Right lobe of liver (tissue), 4 donors: ENCODE measurements around the gene TRIM31.

ENCODE experiments used
- POLR2A ChIP-seq: fragments of 450-650 bp; IDR thresholded peaks from one replicate; pipeline ENCODE4 v1.6.1; 2017; ENCODE audit warnings: antibody characterized with exemption, mild to moderate bottlenecking
- TF ChIP-seq, protein P1 (sequence below), 4 donors: fragments of 200-600 bp in 3 of 4; fragments of 450-650 bp in 1 of 4; IDR thresholded peaks; one replicate each; pipeline versions ENCODE4 v1.5.1 to v1.8.0; 2016 to 2022; ENCODE audit warnings: antibody characterized with exemption in 4 of 4, mild to moderate bottlenecking in 2 of 4
- donor health status: DM: no; HTN: no; CAD: no.
- donor health status: DM: no; HTN: no; CAD: no.
- donor health status: DM: no; HTN: yes; CAD: no.

DNA sequence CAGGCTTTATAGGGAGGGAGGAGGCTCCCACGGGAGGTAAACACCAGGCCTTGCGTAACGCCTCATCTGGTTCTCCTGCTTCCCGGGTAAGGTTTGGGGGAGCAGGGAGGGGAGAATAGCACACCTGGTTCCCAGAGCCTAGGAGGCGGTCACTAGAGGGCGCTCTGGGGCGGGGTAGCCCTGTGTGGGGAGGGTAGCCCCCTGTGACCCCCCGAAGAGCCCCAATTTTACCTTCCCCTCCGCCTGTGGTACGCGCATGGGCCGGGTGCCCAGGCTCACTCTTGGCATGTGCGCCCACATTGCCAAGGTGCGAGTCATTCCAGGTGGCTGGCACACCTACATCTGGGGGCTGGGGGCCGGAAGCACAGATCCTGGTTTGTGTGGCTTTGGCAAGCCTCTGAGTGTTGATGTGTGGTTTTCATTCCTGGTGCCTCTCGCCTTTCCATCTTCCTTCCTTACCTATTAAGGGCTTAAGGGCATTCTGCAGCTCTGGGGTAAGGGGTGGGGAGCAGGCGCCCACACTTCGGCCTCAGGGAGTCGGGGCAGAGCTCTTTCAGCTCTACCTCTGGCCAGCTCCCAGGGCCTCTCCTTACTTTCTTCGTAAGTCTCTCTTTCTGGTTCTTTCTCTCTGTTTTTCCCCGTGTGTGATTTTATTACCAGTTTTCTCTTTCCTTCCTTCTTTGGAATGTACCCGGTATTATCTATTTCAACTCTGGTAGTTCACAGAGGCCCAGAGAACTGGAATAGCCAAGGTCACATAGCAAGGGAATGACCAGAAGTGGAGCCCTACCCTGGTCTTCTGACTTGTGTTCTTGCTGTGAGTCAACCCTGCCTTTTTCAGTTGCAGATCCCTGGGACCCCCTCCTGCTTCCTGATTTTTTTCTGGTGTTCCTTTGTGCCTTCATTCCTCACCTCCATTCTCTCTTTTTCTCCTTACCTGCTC, 36.8 kb downstream of the TRIM31 start:
- TF ChIP-seq POLR2A, result no peak
- TF ChIP-seq, protein P1, sequence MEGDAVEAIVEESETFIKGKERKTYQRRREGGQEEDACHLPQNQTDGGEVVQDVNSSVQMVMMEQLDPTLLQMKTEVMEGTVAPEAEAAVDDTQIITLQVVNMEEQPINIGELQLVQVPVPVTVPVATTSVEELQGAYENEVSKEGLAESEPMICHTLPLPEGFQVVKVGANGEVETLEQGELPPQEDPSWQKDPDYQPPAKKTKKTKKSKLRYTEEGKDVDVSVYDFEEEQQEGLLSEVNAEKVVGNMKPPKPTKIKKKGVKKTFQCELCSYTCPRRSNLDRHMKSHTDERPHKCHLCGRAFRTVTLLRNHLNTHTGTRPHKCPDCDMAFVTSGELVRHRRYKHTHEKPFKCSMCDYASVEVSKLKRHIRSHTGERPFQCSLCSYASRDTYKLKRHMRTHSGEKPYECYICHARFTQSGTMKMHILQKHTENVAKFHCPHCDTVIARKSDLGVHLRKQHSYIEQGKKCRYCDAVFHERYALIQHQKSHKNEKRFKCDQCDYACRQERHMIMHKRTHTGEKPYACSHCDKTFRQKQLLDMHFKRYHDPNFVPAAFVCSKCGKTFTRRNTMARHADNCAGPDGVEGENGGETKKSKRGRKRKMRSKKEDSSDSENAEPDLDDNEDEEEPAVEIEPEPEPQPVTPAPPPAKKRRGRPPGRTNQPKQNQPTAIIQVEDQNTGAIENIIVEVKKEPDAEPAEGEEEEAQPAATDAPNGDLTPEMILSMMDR (IDR thresholded peaks at IDR 0.05), result peak in 3 of 4 donors; percentile 23 to 37 (median 23)
